Transverse colon (tissue), 4 donors: ENCODE data around the gene EGF.

Source experiments
- CTCF ChIP-seq, 5 experiments: fragments of 200-600 bp in 3 of 5; fragments of 450-650 bp in 2 of 5; sonication (generic) in 3 of 5; IDR thresholded peaks; 1 replicate in 2 of 5; 2 replicates in 3 of 5; pipeline ENCODE4 v1.5.1; 2016 to 2017; ENCODE audit warnings: antibody characterized with exemption in 5 of 5, inconsistent platforms in 3 of 5, mild to moderate bottlenecking in 2 of 5, moderate library complexity in 1 of 5
- POLR2A ChIP-seq: fragments of 450-650 bp; IDR thresholded peaks from one replicate; pipeline ENCODE4 v1.6.1; 2016; ENCODE audit warnings: antibody characterized with exemption, mild to moderate bottlenecking, moderate library complexity
- POLR2AphosphoS5 ChIP-seq, 3 donors: sonication (generic); formaldehyde crosslinking; IDR thresholded peaks; one replicate each; pipeline ENCODE4 v1.6.1; 2016; ENCODE audit warnings: antibody characterized with exemption in 3 of 3

GRCh38 chr4:110020139-110020538 lies 107.5 kb downstream of the EGF start:
- TF ChIP-seq CTCF (IDR thresholded peaks at IDR 0.05) (no peak), POLR2A (no peak), POLR2AphosphoS5 (IDR thresholded peaks at IDR 0.05) (no peak)
